GM18499 (cell line): ENCODE measurements around the gene ACOT8.
"Not testable (repeated sequence)": the region's sequence is repeated elsewhere in the genome, so short reads cannot be mapped to it uniquely, and the experiment has no call there.

Experiments
- ATAC-seq: cut with Tn5 transposase; IDR thresholded peaks from one replicate; pipeline ENCODE4 v1.9.1; 2021; ENCODE audit warnings: moderate number of reproducible peaks; ENCODE audit not compliant: insufficient read depth, unreplicated experiment

Gene ACOT8

GRCh38 chr20:45888681-45889080, 31.5 kb upstream of the ACOT8 start:
- no peak for ATAC-seq

- ATAC-seq: no peak
Observed at GRCh38 chr20:45887346-45887715, 30.1 kb upstream of the ACOT8 start, which contains the start of gene SPATA25. Gene SPATA25, minus strand, starts transcription at chr20:45887622. Its CDS starts 32 bp downstream, at chr20:45887590.

DNA sequence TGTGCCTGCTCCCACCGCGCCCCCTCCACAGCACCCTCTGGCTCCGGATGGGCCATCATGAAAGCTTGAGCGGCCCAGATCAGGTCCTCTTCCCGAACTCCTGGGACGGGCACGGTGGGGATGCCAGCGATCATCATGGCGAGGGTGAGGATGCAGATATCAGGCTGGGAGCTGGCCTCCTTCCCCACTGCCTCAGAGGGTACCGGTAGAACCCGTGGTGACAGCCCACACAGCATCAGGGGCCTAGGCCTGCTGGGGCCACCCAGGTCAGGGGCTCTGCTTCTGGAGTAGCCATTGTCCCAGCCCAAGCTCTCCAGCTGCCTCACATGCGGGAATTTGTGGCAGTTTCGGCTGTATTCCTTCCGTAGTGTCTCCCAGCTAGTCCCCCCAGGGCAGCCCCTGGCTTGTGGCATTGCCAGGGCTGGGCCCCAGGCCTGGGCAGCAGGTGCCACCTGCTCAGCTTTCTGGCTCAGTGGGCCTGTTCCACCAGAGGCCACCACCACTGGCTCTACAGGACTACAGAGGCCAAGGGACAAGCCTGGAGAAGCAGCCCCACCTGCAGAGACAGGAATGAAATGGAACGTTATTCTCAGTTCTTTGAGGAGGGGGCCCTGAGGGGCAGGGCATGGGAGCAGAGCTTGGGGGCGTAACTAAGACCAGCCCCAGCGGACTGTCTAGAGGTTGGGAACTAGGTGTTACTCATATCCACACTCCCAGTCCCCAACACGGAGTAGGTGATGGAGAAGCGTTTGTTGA, 29.6 kb upstream of the ACOT8 start:
- ATAC-seq: no peak

GRCh38 chr20:45883100-45883469, 25.9 kb upstream of the ACOT8 start:
- no peak for ATAC-seq

GRCh38 chr20:45882469-45883099, 25.4 kb upstream of the ACOT8 start:
- ATAC-seq: no peak

DNA sequence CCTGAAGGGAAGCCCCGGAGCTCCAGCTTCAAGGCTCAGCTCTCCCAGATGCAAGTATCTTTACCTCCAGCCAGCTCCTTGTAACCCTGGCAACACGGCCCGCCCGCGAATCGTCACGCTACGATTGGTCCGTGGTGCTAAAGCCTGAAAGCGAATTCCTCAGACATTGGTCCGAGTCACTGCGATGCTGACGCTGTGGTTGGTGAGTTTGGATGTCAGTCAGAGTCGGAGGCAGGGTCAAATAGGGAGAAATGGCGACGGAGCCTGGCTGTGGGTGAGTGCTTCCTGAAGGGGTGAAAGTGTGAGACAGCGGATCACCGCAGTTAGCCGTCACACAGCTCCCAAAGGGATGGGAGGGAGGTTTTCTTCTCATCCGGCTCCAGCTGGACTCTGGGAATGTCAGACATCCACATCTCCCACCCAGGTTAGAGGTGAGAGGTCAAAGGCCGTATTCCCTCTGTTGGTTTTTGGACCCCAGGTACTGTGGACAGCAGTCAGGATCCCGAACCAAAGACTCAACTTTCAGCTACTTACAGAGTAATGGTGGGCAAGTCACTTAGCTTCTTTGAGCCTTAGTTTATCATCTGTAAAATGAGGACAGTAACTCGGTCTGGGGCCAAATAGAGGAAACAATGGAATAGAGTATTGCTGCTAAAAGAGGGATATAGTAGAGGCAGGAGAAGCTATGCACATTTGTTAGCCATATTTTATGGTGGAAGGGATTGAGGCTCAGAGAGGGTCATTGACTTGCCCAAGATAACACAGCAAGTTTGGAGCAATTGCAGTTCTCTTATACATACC, 24.0 kb upstream of the ACOT8 start, which contains the start of gene ZSWIM1:
Gene ZSWIM1 (plus strand): TSS at position 240 of the 801 bp plus-strand sequence. CDS start 1,366 bp downstream, outside the sequence.
- peak; percentile 87 for ATAC-seq

DNA sequence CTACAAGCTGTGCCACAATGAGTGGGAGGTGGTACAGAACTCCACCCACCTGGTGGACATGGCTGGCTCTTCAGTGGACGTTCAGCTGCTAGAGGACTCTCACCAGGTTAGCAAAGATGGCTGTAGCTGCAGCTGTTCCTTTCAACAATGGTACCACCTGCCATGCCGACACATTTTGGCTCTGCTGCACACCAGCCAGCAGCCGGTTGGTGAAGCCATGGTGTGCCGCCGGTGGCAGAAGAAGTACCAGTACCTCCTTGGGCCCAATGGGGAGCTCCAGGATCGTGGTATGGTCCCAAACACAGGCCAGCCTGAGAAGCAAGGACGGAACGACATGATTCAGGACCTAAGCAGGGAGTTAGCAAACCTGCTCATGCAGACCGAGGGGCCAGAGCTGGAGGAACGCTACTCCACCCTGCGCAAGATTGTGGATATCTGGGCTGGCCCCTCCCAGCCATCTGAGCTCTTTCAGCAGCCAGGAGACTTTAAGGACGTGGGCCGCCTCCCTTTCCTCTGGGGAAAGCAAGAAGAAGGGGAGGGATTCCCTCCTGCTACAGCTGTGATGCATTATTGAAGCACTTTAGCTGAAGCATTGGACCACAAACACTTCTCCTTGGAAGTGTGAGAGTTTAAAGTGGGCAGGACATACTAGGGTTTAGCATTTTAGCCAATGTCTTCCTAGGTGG, 21.0 kb upstream of the ACOT8 start:
- ATAC-seq: no peak

- no peak for ATAC-seq
Observed at GRCh38 chr20:45874576-45874975, 17.4 kb upstream of the ACOT8 start.

DNA sequence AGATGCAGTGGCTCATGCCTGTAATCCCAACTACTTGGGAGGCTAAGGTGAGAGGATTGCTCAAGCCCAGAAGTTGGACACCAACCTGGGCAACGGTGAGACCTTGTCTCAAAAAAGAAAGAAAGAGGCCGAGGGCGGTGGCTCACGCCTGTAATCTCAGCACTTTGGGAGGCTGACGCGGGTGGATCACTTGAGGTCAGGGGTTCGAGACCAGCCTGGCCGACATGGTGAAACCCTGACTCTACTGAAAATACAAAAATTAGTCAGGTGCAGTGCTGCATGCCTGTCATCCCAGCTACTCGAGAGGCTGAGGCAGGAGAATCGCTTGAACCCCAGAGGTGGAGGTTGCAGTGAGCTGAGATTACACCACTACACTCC, 16.9 kb upstream of the ACOT8 start:
- ATAC-seq: not testable (repeated sequence)

DNA sequence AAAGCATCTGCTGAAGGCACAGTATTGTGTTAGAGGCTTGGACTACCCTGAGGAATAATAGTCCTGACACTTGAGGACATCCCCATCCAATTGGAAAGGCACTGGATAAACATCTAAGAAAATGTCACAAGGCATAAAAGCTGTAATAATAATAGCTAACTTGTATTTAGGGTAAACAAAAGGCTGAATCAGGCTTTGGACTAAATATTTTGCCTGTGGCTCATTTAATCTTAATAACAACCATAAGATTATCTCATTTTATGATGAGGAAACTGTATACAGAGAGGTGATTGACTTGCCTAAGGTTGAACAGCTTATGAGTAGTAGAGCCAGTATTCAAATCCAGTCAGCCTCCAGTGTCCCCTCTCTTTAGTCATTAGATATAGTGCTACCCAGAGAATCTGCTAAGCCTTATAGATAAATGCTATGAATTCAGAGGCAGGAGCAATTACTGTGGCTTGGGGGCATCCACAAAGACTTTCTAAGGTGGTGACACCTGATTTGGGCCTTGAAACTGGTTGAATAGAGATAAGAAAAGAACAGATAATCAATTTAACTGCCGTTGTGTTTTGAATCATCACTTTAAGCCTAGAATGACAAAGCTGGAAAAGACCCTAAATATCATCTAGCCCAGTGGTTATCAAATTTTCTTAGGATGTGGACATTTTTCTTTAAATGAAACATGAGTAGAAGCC, 16.4 kb upstream of the ACOT8 start:
- ATAC-seq: no peak

GRCh38 chr20:45872626-45873025, 15.4 kb upstream of the ACOT8 start:
- ATAC-seq: no peak

DNA sequence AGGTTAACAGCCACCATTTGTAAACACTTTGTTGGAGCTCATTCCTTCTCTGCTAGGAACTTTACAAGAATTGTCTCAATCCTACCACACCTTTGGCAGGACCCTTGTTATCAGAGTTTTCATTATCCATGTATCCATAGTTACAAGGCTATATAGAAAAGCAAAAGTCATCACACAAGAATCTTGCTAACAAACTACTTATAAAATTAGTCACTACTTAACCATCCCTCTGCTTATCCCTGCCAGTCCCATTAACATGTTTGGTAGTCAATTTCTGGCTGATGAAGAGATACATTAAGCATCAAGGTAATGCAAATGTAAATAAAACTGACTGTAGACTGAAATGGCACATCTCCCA, 10.6 kb upstream of the ACOT8 start:
- no peak for ATAC-seq

DNA sequence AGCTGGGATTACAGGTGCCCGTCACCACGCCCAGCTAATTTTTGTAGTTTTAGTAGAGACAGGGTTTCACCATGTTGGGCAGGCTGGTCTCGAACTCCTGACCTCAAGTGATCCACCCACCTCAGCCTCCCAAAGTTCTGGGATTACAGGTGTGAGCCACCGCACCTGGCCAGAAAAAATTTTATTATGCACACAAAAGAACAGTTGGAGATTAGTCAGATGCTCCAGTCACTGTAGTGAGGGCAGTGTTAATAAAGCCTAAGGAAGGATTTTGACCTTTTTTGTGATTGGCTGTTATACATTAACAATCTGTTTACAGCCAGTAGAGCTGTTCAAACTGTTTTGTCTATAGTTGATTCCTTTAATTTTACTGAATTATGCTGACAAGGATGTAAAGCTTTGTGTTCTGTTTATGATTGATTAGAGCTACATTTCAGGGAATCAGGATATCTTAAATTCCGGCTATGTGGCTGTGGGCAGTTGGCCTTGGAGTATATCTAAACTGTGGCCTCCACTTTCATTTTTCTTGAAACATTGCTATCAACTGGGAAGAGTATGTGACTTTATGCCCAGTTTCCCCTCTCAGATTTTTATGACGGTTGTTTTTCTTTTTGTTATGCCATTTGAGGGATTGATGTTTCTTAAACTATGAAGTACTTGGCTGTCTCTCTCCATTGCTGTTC, 10.1 kb upstream of the ACOT8 start:
- no peak for ATAC-seq

DNA sequence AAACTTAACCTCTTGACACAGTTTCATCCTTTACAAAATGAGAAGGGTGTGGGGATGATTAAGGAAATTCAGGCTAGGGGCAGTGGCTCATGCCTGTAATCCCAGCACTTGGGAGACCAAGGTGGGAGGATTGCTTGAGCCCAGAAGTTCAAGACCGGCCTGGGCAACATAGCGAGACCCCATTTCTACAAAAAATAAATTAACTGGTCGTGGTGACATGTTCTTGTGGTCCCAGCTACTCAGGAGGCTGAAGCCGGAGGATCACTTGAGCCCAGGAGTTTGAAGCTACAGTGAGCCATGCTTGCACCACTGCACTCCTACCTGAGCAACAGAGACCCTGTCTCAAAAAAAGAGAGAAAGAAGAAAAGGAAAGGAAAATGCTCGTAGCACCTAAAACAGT, 9.3 kb upstream of the ACOT8 start:
- no peak for ATAC-seq

DNA sequence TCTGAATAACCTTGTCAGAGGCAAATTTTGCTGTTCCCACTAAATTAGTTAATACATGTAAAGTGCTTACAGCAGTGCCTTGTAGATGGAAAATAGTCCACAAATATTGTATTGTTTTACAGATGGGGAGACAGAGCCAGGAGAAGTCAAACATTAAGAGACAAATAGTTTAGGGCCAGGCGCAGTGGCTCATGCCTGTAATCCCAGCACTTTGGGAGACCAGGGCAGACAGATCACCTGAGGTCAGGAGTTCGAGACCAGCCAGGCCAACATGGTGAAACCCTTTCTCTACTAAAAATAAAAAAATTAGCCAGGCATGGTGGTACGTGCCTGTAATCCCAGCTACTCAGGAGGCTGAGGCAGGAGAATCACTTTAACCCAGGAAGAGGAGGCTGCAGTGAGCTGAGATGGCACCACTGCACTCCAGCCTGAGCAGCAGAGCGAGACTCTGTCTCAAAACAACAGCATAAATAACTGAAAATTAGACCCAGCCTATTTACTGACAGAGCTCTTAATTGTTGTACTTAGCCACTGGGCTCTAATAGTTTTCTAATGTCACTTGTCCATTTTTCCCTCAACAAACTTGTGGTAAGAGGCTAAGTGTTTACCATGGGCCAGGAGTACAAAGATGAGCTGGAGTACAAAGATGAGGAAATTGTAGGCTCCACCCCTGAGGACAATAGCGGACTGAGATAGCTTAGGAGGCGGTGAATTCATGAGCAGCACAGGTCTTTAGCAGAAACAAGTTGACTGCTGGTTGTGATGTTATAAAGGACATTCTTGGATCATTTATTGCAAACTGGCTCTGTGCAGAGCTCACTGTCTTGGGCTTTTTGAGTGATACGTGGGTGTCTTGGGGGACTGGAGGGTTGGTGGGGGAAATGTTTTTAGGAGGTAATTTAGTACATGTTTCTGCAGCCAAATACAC, 6.6 kb upstream of the ACOT8 start:
- no peak for ATAC-seq

GRCh38 chr20:45861221-45862075, 4.3 kb upstream of the ACOT8 start:
- no peak for ATAC-seq

- no peak for ATAC-seq
Observed at GRCh38 chr20:45860560-45861220, 3.5 kb upstream of the ACOT8 start.
